Cardiac septum (tissue), 1 donor: ENCODE results near the gene NOL9. TPM values are rescaled to one million over a fixed set of nuclear protein-coding genes. Genes with fewer than 3 reads are reported as not detected.
"Not testable (repeated sequence)": the region's sequence is repeated elsewhere in the genome, so short reads cannot be mapped to it uniquely, and the experiment has no call there.

Experiments
- DNase-seq: peaks from one replicate; pipeline ENCODE4 v3.0.0-alpha.2; 2020; ENCODE audit warnings: low spot score
- intact Hi-C: fragments of 100-400 bp; cut with DNase I; formaldehyde crosslinking; loops from one replicate; pipeline ENCODE4 v1.14.0; 2022
- long read RNA-seq: library from polyadenylated mRNA; unstranded; transcript quantifications from one replicate; pipeline ENCODE4 v2.0.0, GENCODE V29; 2021
- total RNA-seq: library from RNA; stranded (reverse); fragmentation: NEBNext Ultra II Directional; extraction: Animal tissue kit (Norgen Biotek cat#: 25700); gene quantifications from one replicate; pipeline ENCODE4 v1.2.1, GENCODE V29; 2021
- donor health status: DM: no; HTN: no; CAD: no.

Gene NOL9
- total RNA-seq = 16.5 TPM
- long read RNA-seq, full-length matches to known transcripts = 3 of 9 reads
- long read RNA-seq, partial matches to known transcripts = 3 of 9 reads
- long read RNA-seq, other reads (novel, unspliced or antisense) = 3 of 9 reads

- DNase-seq = peak; percentile 97
- intact Hi-C loops = loop anchor here (1.0 to 2.0 kb wide), 4 partner anchors 25 to 147 kb away; partner anchors contain the start of genes DNAJC11, THAP3 and ZBTB48
Observed at GRCh38 chr1:6554031-6554906, at the start of gene NOL9. Gene NOL9, minus strand, starts transcription at chr1:6554513. Its CDS starts 11 bp downstream, at chr1:6554502.

GRCh38 chr1:6603238-6603914, 49.1 kb upstream of the NOL9 start:
- intact Hi-C loops = loop anchor here (1.0 kb wide), 1 partner anchor 10 kb away; the partner anchor contains the start of gene PHF13
- no peak for DNase-seq

GRCh38 chr1:6602669-6603237, 48.4 kb upstream of the NOL9 start, which contains the start of gene KLHL21:
Gene KLHL21, minus strand, starts transcription at chr1:6602869. Its CDS starts 52 bp downstream, at chr1:6602817.
- peak; percentile 95 for DNase-seq
- intact Hi-C loops = loop anchor here (1.0 kb wide), 1 partner anchor 11 kb away; the partner anchor contains the start of gene PHF13

- intact Hi-C loops = loop anchor here (2.0 kb wide), 1 partner anchor 23 kb away; the partner anchor contains the start of gene THAP3
Observed at GRCh38 chr1:6601923-6602668, 47.8 kb upstream of the NOL9 start.

GRCh38 chr1:6601049-6601922, 47.0 kb upstream of the NOL9 start:
- intact Hi-C loops = loop anchor here (2.0 kb wide), 1 partner anchor 24 kb away; the partner anchor contains the start of gene THAP3
- peak; percentile 94 for DNase-seq

More at GRCh38 chr1:6601923-6602668, 47.8 kb upstream of the NOL9 start:
- DNase-seq = peak; percentile 80

GRCh38 chr1:6600410-6601048, 46.2 kb upstream of the NOL9 start:
- DNase-seq = no peak
- intact Hi-C loops = loop anchor here (2.0 kb wide), 1 partner anchor 24 kb away; the partner anchor contains the start of gene THAP3

- DNase-seq = not testable (repeated sequence)
Observed at GRCh38 chr1:6599991-6600390, 45.7 kb upstream of the NOL9 start.

GRCh38 chr1:6599141-6599975, 45.0 kb upstream of the NOL9 start:
- DNase-seq = no peak
- intact Hi-C loops = no loop called here

More at GRCh38 chr1:6599991-6600390, 45.7 kb upstream of the NOL9 start:
- intact Hi-C loops = loop anchor here (2.0 kb wide), 1 partner anchor 25 kb away; the partner anchor contains the start of gene THAP3

- intact Hi-C loops = loop anchor here (1.0 kb wide), 1 partner anchor 17 kb away; no protein-coding TSS in a partner anchor
- DNase-seq = no peak
Observed at GRCh38 chr1:6597777-6598131, 43.4 kb upstream of the NOL9 start.

- no peak for DNase-seq
- intact Hi-C loops = no loop called here
Observed at GRCh38 chr1:6596886-6597776, 42.8 kb upstream of the NOL9 start.

- intact Hi-C loops = no loop called here
- no peak for DNase-seq
Observed at GRCh38 chr1:6596351-6596750, 42.0 kb upstream of the NOL9 start.

- DNase-seq = no peak
- intact Hi-C loops = no loop called here
Observed at GRCh38 chr1:6594977-6595740, 40.8 kb upstream of the NOL9 start.

GRCh38 chr1:6593810-6594209, 39.5 kb upstream of the NOL9 start:
- intact Hi-C loops = no loop called here
- no peak for DNase-seq

- DNase-seq = no peak
- intact Hi-C loops = no loop called here
Observed at GRCh38 chr1:6592865-6593593, 38.7 kb upstream of the NOL9 start.
